Nephron progenitor cell (in vitro differentiated cells): Measurements from ENCODE around the gene ZNF516.

Source experiments
- DNase-seq: peaks from one replicate; pipeline ENCODE4 v3.0.0; 2021
- H3K27ac Mint-ChIP-seq: 2 replicates; pipeline ENCODE4 v1.8.0; 2021; ENCODE audit warnings: mild to moderate bottlenecking, moderate library complexity, mixed read lengths
- H3K27me3 Mint-ChIP-seq: 2 replicates; pipeline ENCODE4 v1.8.0; 2021; ENCODE audit warnings: mild to moderate bottlenecking, low read depth, mixed read lengths; ENCODE audit not compliant: poor library complexity
- H3K36me3 Mint-ChIP-seq: 2 replicates; pipeline ENCODE4 v1.8.0; 2021; ENCODE audit warnings: low read depth, mixed read lengths
- H3K4me1 Mint-ChIP-seq: 2 replicates; pipeline ENCODE4 v1.8.0; 2021; ENCODE audit warnings: mixed read lengths
- H3K4me3 Mint-ChIP-seq: 2 replicates; pipeline ENCODE4 v1.8.0; 2021; ENCODE audit warnings: mild to moderate bottlenecking, moderate library complexity, mixed read lengths
- H3K9me3 Mint-ChIP-seq: 2 replicates; pipeline ENCODE4 v1.8.0; 2021; ENCODE audit warnings: mild to moderate bottlenecking, moderate library complexity, mixed read lengths
- TF ChIP-seq, protein P1 (sequence below): fragments of 200-600 bp; sonication (generic); IDR thresholded peaks from 2 replicates; pipeline ENCODE4 v1.5.0; 2021; ENCODE audit warnings: antibody characterized with exemption

The ZNF516 gene

GRCh38 chr18:76459312-76459686 lies 35.7 kb downstream of the ZNF516 start:
- no peaks in the 10 kb centered on the region for H3K9me3 Mint-ChIP-seq

GRCh38 chr18:76458522-76459311 lies 36.3 kb downstream of the ZNF516 start:
- Mint-ChIP-seq H3K27me3 (peaks cover 5% of the 10 kb centered on the region), H3K36me3 (peaks cover 52% of the 10 kb centered on the region), H3K4me3 (no peak overlapping the region), H3K9me3 (no peaks in the 10 kb centered on the region), H3K4me1 (peaks cover 93% of the 10 kb centered on the region), H3K27ac (peak overlapping the region; percentile 93)
- TF ChIP-seq, protein P1, sequence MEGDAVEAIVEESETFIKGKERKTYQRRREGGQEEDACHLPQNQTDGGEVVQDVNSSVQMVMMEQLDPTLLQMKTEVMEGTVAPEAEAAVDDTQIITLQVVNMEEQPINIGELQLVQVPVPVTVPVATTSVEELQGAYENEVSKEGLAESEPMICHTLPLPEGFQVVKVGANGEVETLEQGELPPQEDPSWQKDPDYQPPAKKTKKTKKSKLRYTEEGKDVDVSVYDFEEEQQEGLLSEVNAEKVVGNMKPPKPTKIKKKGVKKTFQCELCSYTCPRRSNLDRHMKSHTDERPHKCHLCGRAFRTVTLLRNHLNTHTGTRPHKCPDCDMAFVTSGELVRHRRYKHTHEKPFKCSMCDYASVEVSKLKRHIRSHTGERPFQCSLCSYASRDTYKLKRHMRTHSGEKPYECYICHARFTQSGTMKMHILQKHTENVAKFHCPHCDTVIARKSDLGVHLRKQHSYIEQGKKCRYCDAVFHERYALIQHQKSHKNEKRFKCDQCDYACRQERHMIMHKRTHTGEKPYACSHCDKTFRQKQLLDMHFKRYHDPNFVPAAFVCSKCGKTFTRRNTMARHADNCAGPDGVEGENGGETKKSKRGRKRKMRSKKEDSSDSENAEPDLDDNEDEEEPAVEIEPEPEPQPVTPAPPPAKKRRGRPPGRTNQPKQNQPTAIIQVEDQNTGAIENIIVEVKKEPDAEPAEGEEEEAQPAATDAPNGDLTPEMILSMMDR, result no peak
- no peak for DNase-seq

More at GRCh38 chr18:76459312-76459686, 35.7 kb downstream of the ZNF516 start:
- Mint-ChIP-seq H3K36me3 (peaks cover 56% of the 10 kb centered on the region), H3K4me3 (no peak overlapping the region), H3K4me1 (peaks cover 90% of the 10 kb centered on the region), H3K27ac (peak overlapping the region; percentile 93), H3K27me3 (peaks cover 5% of the 10 kb centered on the region)
- TF ChIP-seq, protein P1, result no peak
- DNase-seq, result no peak

DNA sequence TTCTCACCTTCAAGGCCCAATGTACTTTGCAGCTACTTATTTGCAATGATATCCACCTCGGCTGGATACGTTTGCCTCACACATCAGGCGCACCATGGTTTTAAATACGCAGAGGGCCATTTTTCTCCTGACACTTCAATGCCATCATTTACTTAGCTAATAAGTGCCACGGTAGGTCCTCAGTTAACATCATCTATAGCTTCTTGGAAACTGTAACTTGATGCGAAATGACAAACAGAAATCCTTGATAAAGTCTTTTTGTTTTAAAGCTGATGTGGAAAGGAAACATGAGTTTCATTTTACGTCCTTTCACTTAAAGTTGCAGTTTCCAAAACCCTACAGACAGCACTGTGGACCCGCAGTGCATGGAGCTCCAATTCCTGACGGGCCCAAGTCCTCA lies 37.1 kb downstream of the ZNF516 start:
- Mint-ChIP-seq H3K27me3 (peaks cover 5% of the 10 kb centered on the region), H3K36me3 (peaks cover 44% of the 10 kb centered on the region), H3K4me3 (no peak overlapping the region), H3K4me1 (peaks cover 97% of the 10 kb centered on the region), H3K27ac (peak overlapping the region; percentile 85), H3K9me3 (no peaks in the 10 kb centered on the region)
- TF ChIP-seq, protein P1, result no peak
- no peak for DNase-seq

- H3K27ac Mint-ChIP-seq, result peak overlapping the region; percentile 85
- H3K4me3 Mint-ChIP-seq, result no peak overlapping the region
- TF ChIP-seq, protein P1, result no peak
- H3K4me1 Mint-ChIP-seq, result peaks cover 97% of the 10 kb centered on the region
- DNase-seq, result no peak
- H3K27me3 Mint-ChIP-seq, result peaks cover 5% of the 10 kb centered on the region
- peaks cover 39% of the 10 kb centered on the region for H3K36me3 Mint-ChIP-seq
- H3K9me3 Mint-ChIP-seq, result no peaks in the 10 kb centered on the region
Measured at GRCh38 chr18:76457475-76457874, 37.6 kb downstream of the ZNF516 start.

- Mint-ChIP-seq H3K27ac (peak overlapping the region; percentile 85), H3K36me3 (peaks cover 33% of the 10 kb centered on the region), H3K27me3 (peaks cover 2% of the 10 kb centered on the region), H3K4me3 (no peak overlapping the region), H3K9me3 (no peaks in the 10 kb centered on the region), H3K4me1 (peaks cover 97% of the 10 kb centered on the region)
- TF ChIP-seq, protein P1, result no peak
- no peak for DNase-seq
Measured at GRCh38 chr18:76456823-76457222, 38.2 kb downstream of the ZNF516 start.
